ENCODE measurements around the gene NMNAT3.

The NMNAT3 gene

GRCh38 chr3:139633511-139633910 lies 44.3 kb downstream of the NMNAT3 start:
- H3K27ac ChIP-seq, result no peak overlapping the region
- no peaks in the 10 kb centered on the region for H3K9me3 ChIP-seq (ENCODE audit: control insufficient read depth, low read length)
- TF ChIP-seq CTCF (IDR thresholded peaks at IDR 0.05), result no peak
- H3K4me3 ChIP-seq (ENCODE audit: low read depth, low read length), result no peak overlapping the region
- H3K36me3 ChIP-seq (ENCODE audit: control insufficient read depth, insufficient read depth, low read length), result no peaks in the 10 kb centered on the region
- H3K27me3 ChIP-seq (ENCODE audit: control insufficient read depth, insufficient read depth, low read length), result no peaks in the 10 kb centered on the region
- H3K79me2 ChIP-seq, result no peaks in the 10 kb centered on the region
- H3K4me2 ChIP-seq (ENCODE audit: low read length), result no peak overlapping the region
- H3K9ac ChIP-seq, result no peak overlapping the region
- no peak overlapping the region for H2AFZ ChIP-seq
- no peaks in the 10 kb centered on the region for H3K4me1 ChIP-seq

- H3K4me3 ChIP-seq (ENCODE audit: low read depth, low read length), result no peak overlapping the region
- no peak overlapping the region for H3K27ac ChIP-seq
- H3K4me1 ChIP-seq, result no peaks in the 10 kb centered on the region
- H3K4me2 ChIP-seq (ENCODE audit: low read length), result no peak overlapping the region
- no peak for TF ChIP-seq CTCF (IDR thresholded peaks at IDR 0.05)
- H3K9ac ChIP-seq, result no peak overlapping the region
- H3K27me3 ChIP-seq (ENCODE audit: control insufficient read depth, insufficient read depth, low read length), result no peaks in the 10 kb centered on the region
- H3K36me3 ChIP-seq (ENCODE audit: control insufficient read depth, insufficient read depth, low read length), result no peaks in the 10 kb centered on the region
- no peaks in the 10 kb centered on the region for H3K79me2 ChIP-seq
- H2AFZ ChIP-seq, result no peak overlapping the region
- H3K9me3 ChIP-seq (ENCODE audit: control insufficient read depth, low read length), result no peaks in the 10 kb centered on the region
Observed at GRCh38 chr3:139630542-139630941, 47.2 kb downstream of the NMNAT3 start.

- Histone ChIP-seq H3K36me3 (ENCODE audit: control insufficient read depth, insufficient read depth, low read length) (no peaks in the 10 kb centered on the region), H3K27me3 (ENCODE audit: control insufficient read depth, insufficient read depth, low read length) (no peaks in the 10 kb centered on the region), H3K9ac (no peak overlapping the region), H2AFZ (no peak overlapping the region), H3K4me3 (ENCODE audit: low read depth, low read length) (no peak overlapping the region), H3K9me3 (ENCODE audit: control insufficient read depth, low read length) (no peaks in the 10 kb centered on the region), H3K4me1 (no peaks in the 10 kb centered on the region), H3K79me2 (no peaks in the 10 kb centered on the region), H3K4me2 (ENCODE audit: low read length) (no peak overlapping the region), H3K27ac (no peak overlapping the region)
- TF ChIP-seq CTCF (IDR thresholded peaks at IDR 0.05), result no peak
Observed at GRCh38 chr3:139629033-139629432, 48.7 kb downstream of the NMNAT3 start.

GRCh38 chr3:139627759-139628158 lies 50.0 kb downstream of the NMNAT3 start:
- Histone ChIP-seq H3K79me2 (no peaks in the 10 kb centered on the region), H3K4me1 (no peaks in the 10 kb centered on the region), H3K4me3 (ENCODE audit: low read depth, low read length) (no peak overlapping the region), H2AFZ (no peak overlapping the region), H3K9me3 (ENCODE audit: control insufficient read depth, low read length) (no peaks in the 10 kb centered on the region), H3K27me3 (ENCODE audit: control insufficient read depth, insufficient read depth, low read length) (no peaks in the 10 kb centered on the region), H3K36me3 (ENCODE audit: control insufficient read depth, insufficient read depth, low read length) (no peaks in the 10 kb centered on the region), H3K4me2 (ENCODE audit: low read length) (no peak overlapping the region), H3K27ac (no peak overlapping the region), H3K9ac (no peak overlapping the region)
- no peak for TF ChIP-seq CTCF (IDR thresholded peaks at IDR 0.05)

GRCh38 chr3:139620438-139620837 lies 57.3 kb downstream of the NMNAT3 start:
- no peak overlapping the region for H3K4me3 ChIP-seq (ENCODE audit: low read depth, low read length)
- H2AFZ ChIP-seq, result no peak overlapping the region
- no peaks in the 10 kb centered on the region for H3K36me3 ChIP-seq (ENCODE audit: control insufficient read depth, insufficient read depth, low read length)
- no peak overlapping the region for H3K27ac ChIP-seq
- no peaks in the 10 kb centered on the region for H3K4me1 ChIP-seq
- no peak for TF ChIP-seq CTCF (IDR thresholded peaks at IDR 0.05)
- no peak overlapping the region for H3K9ac ChIP-seq
- H3K9me3 ChIP-seq (ENCODE audit: control insufficient read depth, low read length), result no peaks in the 10 kb centered on the region
- H3K4me2 ChIP-seq (ENCODE audit: low read length), result no peak overlapping the region
- H3K27me3 ChIP-seq (ENCODE audit: control insufficient read depth, insufficient read depth, low read length), result no peaks in the 10 kb centered on the region
- no peaks in the 10 kb centered on the region for H3K79me2 ChIP-seq
